ENCODE results near the gene PCP4L1.
"Not testable (repeated sequence)": the region's sequence is repeated elsewhere in the genome, so short reads cannot be mapped to it uniquely, and the experiment has no call there.

The PCP4L1 gene

GRCh38 chr1:161229896-161230295 lies 28.6 kb upstream of the PCP4L1 start:
- no peak for DNase-seq

- no peak for DNase-seq
Observed at GRCh38 chr1:161230762-161231161, 27.8 kb upstream of the PCP4L1 start.

GRCh38 chr1:161233102-161233501 lies 25.4 kb upstream of the PCP4L1 start:
- DNase-seq, result no peak

GRCh38 chr1:161235957-161236775 lies 22.4 kb upstream of the PCP4L1 start:
- no peak for DNase-seq

- DNase-seq, result no peak
Observed at GRCh38 chr1:161238039-161238473, 20.5 kb upstream of the PCP4L1 start, which contains the start of gene NR1I3. Gene NR1I3 (minus strand): TSS chr1:161238203. CDS start chr1:161236565, 1,638 bp downstream.

- no peak for DNase-seq
Observed at GRCh38 chr1:161241682-161242081, 16.9 kb upstream of the PCP4L1 start.

- DNase-seq, result no peak
Observed at GRCh38 chr1:161242313-161242712, 16.2 kb upstream of the PCP4L1 start.

- no peak for DNase-seq
Observed at GRCh38 chr1:161244888-161245287, 13.7 kb upstream of the PCP4L1 start.

- not testable (repeated sequence) for DNase-seq
Observed at GRCh38 chr1:161250100-161250499, 8.4 kb upstream of the PCP4L1 start.

- DNase-seq, result no peak
Observed at GRCh38 chr1:161250829-161251228, 7.7 kb upstream of the PCP4L1 start.

- DNase-seq, result no peak
Observed at GRCh38 chr1:161251579-161251978, 7.0 kb upstream of the PCP4L1 start.

- not testable (repeated sequence) for DNase-seq
Observed at GRCh38 chr1:161255302-161255701, 3.2 kb upstream of the PCP4L1 start.

GRCh38 chr1:161255955-161256520 lies 2.5 kb upstream of the PCP4L1 start:
- not testable (repeated sequence) for DNase-seq

- not testable (repeated sequence) for DNase-seq
Observed at GRCh38 chr1:161257109-161257508, 1.4 kb upstream of the PCP4L1 start.

- no peak for DNase-seq
Observed at GRCh38 chr1:161259345-161259702, 779 bp downstream of the PCP4L1 start.

GRCh38 chr1:161259765-161260164 lies 1.2 kb downstream of the PCP4L1 start:
- DNase-seq, result no peak

GRCh38 chr1:161260376-161261260 lies 2.1 kb downstream of the PCP4L1 start:
- DNase-seq, result no peak

- no peak for DNase-seq
Observed at GRCh38 chr1:161261261-161262235, 3.0 kb downstream of the PCP4L1 start.

GRCh38 chr1:161265305-161265704 lies 6.8 kb downstream of the PCP4L1 start:
- DNase-seq, result no peak

GRCh38 chr1:161266202-161266601 lies 7.7 kb downstream of the PCP4L1 start:
- no peak for DNase-seq

- no peak for DNase-seq
Observed at GRCh38 chr1:161266836-161267235, 8.3 kb downstream of the PCP4L1 start.

GRCh38 chr1:161267321-161267720 lies 8.8 kb downstream of the PCP4L1 start:
- DNase-seq, result no peak
